HCT116 (cell line): ENCODE data around the gene ARTN. TPM values are rescaled to one million over a fixed set of nuclear protein-coding genes. Genes with fewer than 3 reads are reported as not detected.

ENCODE experiments used
- ATAC-seq: fragments of 200-7000 bp; cut with Tn5 transposase; 2 replicates; pipeline ENCODE4 v1.9.1; 2020; ENCODE audit warnings: mild to moderate bottlenecking, moderate library complexity
- BruUV-seq: library from RNA; stranded (reverse); fragments of 400-500 nt; replicated peaks from 2 replicates; lab custom pipeline; 2021; lab: Mats Ljungman, UMichigan
- CTCF ChIA-PET: fragments of 300-600 bp; sonication (Branson Sonifier 250); formaldehyde crosslinking; loops from one replicate; lab custom pipeline; 2021; ENCODE audit warnings: antibody characterized with exemption; lab: Charles Lee
- POLR2A ChIA-PET: fragments of 300-600, 350-600 bp; sonication (Branson Sonifier 250); formaldehyde crosslinking; loops from one replicate; lab custom pipeline; 2021; ENCODE audit warnings: antibody characterized with exemption; lab: Charles Lee
- RAD21 ChIA-PET, 2 experiments: fragments of 300-600 bp; sonication (Branson Sonifier 250); formaldehyde crosslinking; loops; one replicate each; lab custom pipeline; 2023; ENCODE audit warnings: low total read pairs in 2 of 2; ENCODE audit not compliant: uncharacterized antibody in 2 of 2, unreplicated experiment in 2 of 2, low non-redundant PET in 1 of 2; lab: Charles Lee
- DNase-seq: peaks from one replicate; pipeline ENCODE4 v3.0.0-alpha.2; 2010; ENCODE audit warnings: low read depth, low spot score
- H2AFZ ChIP-seq: fragments of 200-600 bp; shearing (Covaris generic), sonication (generic); 2 replicates; pipeline ENCODE4 v1.6.1; 2017; ENCODE audit warnings: low read depth, mixed run types, mixed read lengths, antibody characterized with exemption, low read length; ENCODE audit not compliant: poor library complexity, severe bottlenecking
- H3K27ac ChIP-seq: 2 replicates; pipeline ENCODE4 v1.5.1; 2012; ENCODE audit warnings: low read depth, low read length
- H3K27me3 ChIP-seq: fragments of 200-600 bp; sonication (generic); 2 replicates; pipeline ENCODE4 v1.6.1; 2016; ENCODE audit warnings: mixed run types, low read length, mixed read lengths; ENCODE audit not compliant: insufficient read depth
- H3K36me3 ChIP-seq, 2 experiments: fragments of 200-500 bp in 1 of 2; fragments of 200-600 bp in 1 of 2; sonication (Bioruptor generic) in 1 of 2; sonication (generic) in 1 of 2; 2 replicates each; pipeline versions ENCODE4 v1.5.1 to v1.6.1; 2014 to 2016; ENCODE audit warnings: low read length in 2 of 2, inconsistent platforms in 1 of 2, mixed read lengths in 1 of 2, mixed run types in 1 of 2; ENCODE audit not compliant: insufficient read depth in 2 of 2, control insufficient read depth in 1 of 2
- H3K4me1 ChIP-seq, 2 experiments: fragments of 200-600 bp in 1 of 2; sonication (generic) in 1 of 2; 2 replicates each; pipeline versions ENCODE4 v1.5.1 to v1.6.1; 2012 to 2017; ENCODE audit warnings: low read length in 2 of 2, inconsistent platforms in 1 of 2, mild to moderate bottlenecking in 1 of 2, mixed read lengths in 1 of 2, mixed run types in 1 of 2, moderate library complexity in 1 of 2; ENCODE audit not compliant: insufficient read depth in 2 of 2, control insufficient read depth in 1 of 2
- H3K4me2 ChIP-seq: fragments of 200-600 bp; sonication (generic); 2 replicates; pipeline ENCODE4 v1.6.1; 2017; ENCODE audit warnings: mixed run types, low read length, mixed read lengths
- H3K4me3 ChIP-seq, 2 experiments: fragments of 200-600 bp in 1 of 2; sonication (generic) in 1 of 2; replicated peaks in 1 of 2; 2 replicates each; pipeline ENCODE4 v1.5.1; 2011 to 2016; ENCODE audit warnings: low read length in 2 of 2, control low read depth in 1 of 2, low read depth in 1 of 2, mild to moderate bottlenecking in 1 of 2, mixed read lengths in 1 of 2, mixed run types in 1 of 2
- H3K79me2 ChIP-seq: fragments of 200-600 bp; sonication (generic); 2 replicates; pipeline ENCODE4 v1.6.1; 2017; ENCODE audit warnings: mild to moderate bottlenecking, mixed run types, low read length, moderate library complexity, mixed read lengths; ENCODE audit not compliant: insufficient read depth
- H3K9ac ChIP-seq: fragments of 200-600 bp; sonication (generic); 2 replicates; pipeline ENCODE4 v1.6.1; 2016; ENCODE audit warnings: low read length, mixed read lengths
- H3K9me2 ChIP-seq: fragments of 200-600 bp; sonication (generic), shearing (Covaris generic); 2 replicates; pipeline ENCODE4 v1.6.1; 2017; ENCODE audit warnings: mixed run types, mild to moderate bottlenecking, moderate library complexity; ENCODE audit not compliant: insufficient read depth
- H3K9me3 ChIP-seq, 2 experiments: fragments of 200-500 bp in 1 of 2; fragments of 200-600 bp in 1 of 2; sonication (Bioruptor generic) in 1 of 2; sonication (generic) in 1 of 2; 2 replicates each; pipeline ENCODE4 v1.6.1; 2014 to 2017; ENCODE audit warnings: low read length in 2 of 2, mixed read lengths in 2 of 2, inconsistent platforms in 1 of 2, low read depth in 1 of 2, mild to moderate bottlenecking in 1 of 2, mixed run types in 1 of 2, moderate library complexity in 1 of 2; ENCODE audit not compliant: control insufficient read depth in 1 of 2, insufficient read depth in 1 of 2
- H4K20me1 ChIP-seq: fragments of 200-600 bp; sonication (generic), shearing (Covaris generic); 2 replicates; pipeline ENCODE4 v1.6.1; 2017; ENCODE audit warnings: mixed run types, mild to moderate bottlenecking, moderate library complexity; ENCODE audit not compliant: insufficient read depth
- ATF3 ChIP-seq: IDR thresholded peaks from 2 replicates; pipeline ENCODE4 v1.6.1; 2012
- CTCF ChIP-seq, 3 experiments: fragments of 200-600 bp in 1 of 3; sonication (generic) in 1 of 3; IDR thresholded peaks in 2 of 3; conservative IDR thresholded peaks in 1 of 3; 2 replicates each; pipeline ENCODE4 v1.5.1; 2012 to 2017; ENCODE audit warnings: low read depth in 2 of 3, low read length in 2 of 3, antibody characterized with exemption in 1 of 3, borderline replicate concordance in 1 of 3, control low read depth in 1 of 3, mild to moderate bottlenecking in 1 of 3, mixed read lengths in 1 of 3, mixed run types in 1 of 3, moderate library complexity in 1 of 3; ENCODE audit not compliant: insufficient read depth in 1 of 3
- ELF1 ChIP-seq: IDR thresholded peaks from 2 replicates; pipeline ENCODE4 v1.6.1; 2012; ENCODE audit warnings: low read depth, borderline replicate concordance
- EZH2phosphoT487 ChIP-seq: fragments of 200-600 bp; IDR thresholded peaks from 2 replicates; pipeline ENCODE4 v1.6.1; 2018; ENCODE audit warnings: antibody characterized with exemption, borderline replicate concordance
- FOSL1 ChIP-seq: IDR thresholded peaks from 2 replicates; pipeline ENCODE4 v1.6.1; 2012; ENCODE audit warnings: low read depth
- JUND ChIP-seq: IDR thresholded peaks from 2 replicates; pipeline ENCODE4 v1.6.1; 2012
- MAX ChIP-seq: IDR thresholded peaks from 2 replicates; pipeline ENCODE4 v1.6.1; 2012
- POLR2A ChIP-seq: IDR thresholded peaks from 2 replicates; pipeline ENCODE4 v1.7.0; 2011; ENCODE audit warnings: borderline replicate concordance; ENCODE audit not compliant: insufficient read depth, insufficient read length; ENCODE audit errors: extremely low read depth
- POLR2AphosphoS5 ChIP-seq: IDR thresholded peaks from 2 replicates; pipeline ENCODE4 v1.6.1; 2011; ENCODE audit warnings: mild to moderate bottlenecking, low read depth, low read length, moderate library complexity
- REST ChIP-seq: IDR thresholded peaks from 2 replicates; pipeline ENCODE4 v1.6.1; 2012; ENCODE audit warnings: low read depth
- SIN3A ChIP-seq: IDR thresholded peaks from 2 replicates; pipeline ENCODE4 v1.6.1; 2012; ENCODE audit warnings: low read depth
- SP1 ChIP-seq: IDR thresholded peaks from 2 replicates; pipeline ENCODE4 v1.6.1; 2012; ENCODE audit warnings: low read depth
- TCF7L2 ChIP-seq: IDR thresholded peaks from 2 replicates; pipeline ENCODE4 v1.7.0; 2011; ENCODE audit warnings: borderline replicate concordance, inconsistent platforms; ENCODE audit not compliant: insufficient read depth, insufficient read length; ENCODE audit errors: extremely low read depth
- YY1 ChIP-seq: IDR thresholded peaks from 2 replicates; pipeline ENCODE4 v1.6.1; 2011; ENCODE audit warnings: low read length, low read depth, moderate library complexity, mild to moderate bottlenecking; ENCODE audit not compliant: insufficient replicate concordance; ENCODE audit errors: extremely low read depth
- ZBTB33 ChIP-seq: IDR thresholded peaks from 2 replicates; pipeline ENCODE4 v1.6.1; 2011; ENCODE audit warnings: mild to moderate bottlenecking, low read length, moderate library complexity; ENCODE audit not compliant: insufficient replicate concordance; ENCODE audit errors: extremely low read depth
- intact Hi-C: fragments of 100-400 bp; cut with micrococcal nuclease; formaldehyde crosslinking; loops from 2 replicates; pipeline ENCODE4 v1.10.0; 2022
- total RNA-seq: library from RNA; stranded (reverse); gene quantifications from one replicate; pipeline ENCODE4 v1.2.1, GENCODE V29; 2021; ENCODE audit not compliant: unreplicated experiment

The ARTN gene
- total RNA-seq, 1 experiment from 2014 or later, result 36.4 TPM

GRCh38 chr1:43985984-43986595 is 52.5 kb downstream of the ARTN start (continued):
- TF ChIP-seq ATF3 (no peak), ELF1 (no peak), CTCF (IDR thresholded peaks at IDR 0.05 in 2 of 3, conservative IDR thresholded peaks at IDR 0.05 in 1 of 3; ENCODE audit: borderline replicate concordance in 1 of 3, insufficient read depth in 1 of 3, low read depth in 2 of 3, low read length in 2 of 3) (no peak)
- TF ChIP-seq, all 23 proteins: peak for 0

- intact Hi-C loops, result no loop called here
- RAD21 ChIA-PET, result no interaction called here
- no peaks in the 10 kb centered on the region for H3K9me3 ChIP-seq
- H3K27ac ChIP-seq, result no peak overlapping the region
- H3K9ac ChIP-seq, result no peak overlapping the region
- H3K27me3 ChIP-seq, result no peaks in the 10 kb centered on the region
- ATAC-seq, result no peak
- no peak for TF ChIP-seq YY1
- no peak for TF ChIP-seq FOSL1
- no peak for TF ChIP-seq ZBTB33
- no peak for TF ChIP-seq MAX
- TF ChIP-seq SP1, result no peak
- TF ChIP-seq JUND, result no peak
- TF ChIP-seq SIN3A, result no peak
- TF ChIP-seq REST, result no peak
- TF ChIP-seq TCF7L2, result no peak
- no peak for TF ChIP-seq POLR2AphosphoS5
- no peak for TF ChIP-seq POLR2A
- TF ChIP-seq ELF1, result no peak
- TF ChIP-seq EZH2phosphoT487, result no peak
- no peak overlapping the region for H3K4me2 ChIP-seq
- H3K79me2 ChIP-seq, result peaks cover 17% of the 10 kb centered on the region
- no TSS peak for BruUV-seq
- no peaks in the 10 kb centered on the region for H4K20me1 ChIP-seq
- CTCF ChIA-PET, result no interaction called here
- POLR2A ChIA-PET, result no interaction called here
- peaks cover 5 to 16% of the 10 kb centered on the region in 2 experiments for H3K4me1 ChIP-seq
- peaks cover 6 to 41% of the 10 kb centered on the region in 2 experiments; a peak in 2 of 4 replicates for H3K36me3 ChIP-seq
- H3K9me2 ChIP-seq, result no peaks in the 10 kb centered on the region
- no peak overlapping the region for H3K4me3 ChIP-seq
- DNase-seq, result no peak
- H2AFZ ChIP-seq, result no peak overlapping the region
Observed at GRCh38 chr1:43986712-43987111, 53.1 kb downstream of the ARTN start.
